Suprapubic skin (tissue), 4 donors: ENCODE data around the gene HMCN1.

Source experiments
- CTCF ChIP-seq, 2 donors: fragments of 200-600 bp in 1 of 2; fragments of 450-650 bp in 1 of 2; sonication (generic) in 1 of 2; IDR thresholded peaks; one replicate each; pipeline ENCODE4 v1.5.1; 2016 to 2019; ENCODE audit warnings: antibody characterized with exemption in 2 of 2, mild to moderate bottlenecking in 1 of 2, moderate library complexity in 1 of 2
- EP300 ChIP-seq: sonication (generic); formaldehyde crosslinking; IDR thresholded peaks from one replicate; pipeline ENCODE4 v1.6.1; 2017; ENCODE audit warnings: antibody characterized with exemption
- POLR2A ChIP-seq, 2 donors: fragments of 450-650 bp; IDR thresholded peaks; one replicate each; pipeline ENCODE4 v1.6.1; 2017; ENCODE audit warnings: antibody characterized with exemption in 2 of 2, mild to moderate bottlenecking in 2 of 2, moderate library complexity in 2 of 2
- POLR2AphosphoS5 ChIP-seq, 3 donors: sonication (generic); formaldehyde crosslinking; IDR thresholded peaks; one replicate each; pipeline ENCODE4 v1.6.1; 2017; ENCODE audit warnings: antibody characterized with exemption in 3 of 3

DNA sequence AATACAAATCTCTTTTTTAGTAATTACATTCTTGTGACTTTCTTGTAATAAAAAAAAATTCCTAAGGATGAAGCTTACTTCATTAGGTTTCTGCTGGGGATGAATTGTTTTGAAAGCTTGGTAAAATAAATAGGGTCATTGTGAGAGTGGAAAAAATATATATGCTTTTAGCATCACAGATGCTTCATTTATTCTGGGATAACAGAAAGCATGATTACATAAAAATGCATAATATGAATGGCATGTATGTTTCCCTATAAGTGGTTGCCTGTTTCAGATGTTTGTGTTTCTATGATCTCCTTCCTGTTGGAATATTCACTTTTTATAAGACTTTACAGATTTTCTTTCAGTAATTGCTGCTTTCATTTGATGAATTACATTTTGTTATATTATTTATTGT, 42.3 kb downstream of the HMCN1 start:
- TF ChIP-seq EP300 (no peak), CTCF (IDR thresholded peaks at IDR 0.05) (no peak), POLR2AphosphoS5 (IDR thresholded peaks at IDR 0.05) (no peak), POLR2A (IDR thresholded peaks at IDR 0.05) (no peak)
